IPS DF 6.9 (cell line): ENCODE results near the gene TUBB.

Experiments used
- DNase-seq: peaks from one replicate; pipeline ENCODE4 v3.0.0-alpha.2; 2013; ENCODE audit warnings: low read depth, low spot score
- H3K27ac ChIP-seq: one replicate; pipeline ENCODE4 v1.5.1; 2013; ENCODE audit warnings: low read length, control low read depth
- H3K27me3 ChIP-seq: 2 replicates; pipeline ENCODE4 v1.6.1; 2013; ENCODE audit warnings: mild to moderate bottlenecking, low read length; ENCODE audit not compliant: control insufficient read depth, insufficient read depth
- H3K36me3 ChIP-seq: 2 replicates; pipeline ENCODE4 v1.6.1; 2013; ENCODE audit warnings: low read length; ENCODE audit not compliant: control insufficient read depth, insufficient read depth
- H3K4me1 ChIP-seq: 2 replicates; pipeline ENCODE4 v1.6.1; 2013; ENCODE audit warnings: low read length; ENCODE audit not compliant: control insufficient read depth, insufficient read depth
- H3K4me3 ChIP-seq: 2 replicates; pipeline ENCODE4 v1.5.1; 2013; ENCODE audit warnings: mild to moderate bottlenecking, low read length
- H3K9me3 ChIP-seq: 2 replicates; pipeline ENCODE4 v1.6.1; 2013; ENCODE audit warnings: low read length, inconsistent platforms; ENCODE audit not compliant: control insufficient read depth, insufficient read depth
- WGBS: extraction: QIAGEN DNeasy Blood & Tissue Kit; methylation state at CpG from one replicate; pipeline ENCODE4 v1.1.7; 2013; ENCODE audit warnings: mixed read lengths, missing lambda C conversion rate; ENCODE audit not compliant: insufficient read length, insufficient coverage; 5-methylcytosine and 5-hydroxymethylcytosine counted together

TUBB gene

GRCh38 chr6:30689022-30689865 is 30.9 kb upstream of the TUBB start:
- Histone ChIP-seq H3K27ac (no peak overlapping the region), H3K4me3 (no peak overlapping the region), H3K4me1 (peaks cover 13% of the 10 kb centered on the region), H3K9me3 (no peaks in the 10 kb centered on the region), H3K36me3 (no peaks in the 10 kb centered on the region), H3K27me3 (no peaks in the 10 kb centered on the region)
- no peak for DNase-seq
- no CpG with 5 or more reads among the region's 11 CpGs for WGBS

DNA sequence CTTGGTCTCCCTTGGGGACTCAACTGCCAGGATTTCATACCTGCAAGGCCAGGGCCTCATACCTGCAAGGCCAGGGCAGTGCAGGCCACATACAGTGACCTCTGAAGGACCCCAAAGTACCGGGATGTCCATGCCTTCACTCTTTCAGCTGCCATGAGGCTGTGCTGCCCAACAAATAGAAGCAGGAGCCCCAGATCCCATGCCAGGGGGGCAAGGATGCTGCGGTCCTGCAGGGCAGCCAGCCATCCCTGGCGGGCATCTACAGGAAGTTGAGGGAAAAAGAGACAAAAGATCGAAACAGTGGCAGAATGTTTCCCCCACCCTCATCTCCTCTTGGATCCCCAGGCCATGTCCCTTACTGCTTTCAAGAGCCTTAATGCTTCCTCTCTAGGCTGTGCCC is 30.2 kb upstream of the TUBB start:
- no CpG with 5 or more reads among the region's 4 CpGs for WGBS
- no peak overlapping the region for H3K27ac ChIP-seq

GRCh38 chr6:30690403-30691207 is 29.5 kb upstream of the TUBB start, which contains the start of gene NRM:
NRM (minus strand) TSS chr6:30690984; CDS start chr6:30690974, 10 bp downstream.
- Histone ChIP-seq H3K27me3 (no peaks in the 10 kb centered on the region), H3K9me3 (no peaks in the 10 kb centered on the region), H3K36me3 (no peaks in the 10 kb centered on the region), H3K27ac (no peak within 1 kb of the TSS), H3K4me3 (peak within 1 kb of the TSS; percentile 88; the same call in 1 of the 2 replicates), H3K4me1 (peaks cover 10% of the 10 kb centered on the region)
- DNase-seq = no peak
- no CpG with 5 or more reads among the region's 40 CpGs for WGBS

More for the DNA sequence above, 30.2 kb upstream of the TUBB start:
- Histone ChIP-seq H3K4me3 (peak overlapping the region; percentile 88; the same call in 1 of the 2 replicates), H3K36me3 (no peaks in the 10 kb centered on the region), H3K27me3 (no peaks in the 10 kb centered on the region), H3K9me3 (no peaks in the 10 kb centered on the region), H3K4me1 (peaks cover 11% of the 10 kb centered on the region)
- no peak for DNase-seq

DNA sequence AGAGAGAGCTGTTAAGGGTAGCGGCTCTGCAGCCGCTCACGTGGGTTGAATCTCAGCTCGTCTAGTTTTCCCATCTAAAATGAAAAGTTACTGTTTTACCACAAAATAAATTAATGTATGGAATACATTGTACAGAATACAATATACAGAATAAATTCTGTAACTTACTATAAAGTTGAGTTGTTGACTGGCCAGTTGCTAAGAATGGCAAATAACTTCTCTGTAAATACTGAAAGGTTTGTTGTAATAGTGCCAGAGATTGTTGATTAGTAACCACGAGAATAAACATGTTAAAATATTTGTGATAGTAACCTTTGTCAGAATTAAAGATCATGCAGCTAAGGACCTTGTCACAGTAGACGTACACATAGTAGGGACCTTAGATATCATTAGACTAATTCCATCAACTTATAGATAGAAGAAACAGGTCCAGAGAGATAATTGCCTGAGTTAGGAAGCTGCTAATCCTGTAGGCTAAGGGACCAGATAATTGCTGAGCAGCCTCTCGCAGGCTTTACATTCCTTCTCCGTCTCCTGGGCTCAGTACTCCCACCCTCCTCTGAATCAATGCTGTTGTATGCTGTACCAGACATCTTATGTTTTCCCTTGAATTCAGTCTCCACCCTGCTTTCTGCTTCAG is 28.8 kb upstream of the TUBB start:
- no peak overlapping the region for H3K27ac ChIP-seq
- DNase-seq = no peak
- peak overlapping the region; percentile 88; the same call in 1 of the 2 replicates for H3K4me3 ChIP-seq
- no peaks in the 10 kb centered on the region for H3K36me3 ChIP-seq
- WGBS = no CpG with 5 or more reads among the region's 8 CpGs
- H3K27me3 ChIP-seq = no peaks in the 10 kb centered on the region
- no peaks in the 10 kb centered on the region for H3K9me3 ChIP-seq
- H3K4me1 ChIP-seq = peaks cover 8% of the 10 kb centered on the region

DNA sequence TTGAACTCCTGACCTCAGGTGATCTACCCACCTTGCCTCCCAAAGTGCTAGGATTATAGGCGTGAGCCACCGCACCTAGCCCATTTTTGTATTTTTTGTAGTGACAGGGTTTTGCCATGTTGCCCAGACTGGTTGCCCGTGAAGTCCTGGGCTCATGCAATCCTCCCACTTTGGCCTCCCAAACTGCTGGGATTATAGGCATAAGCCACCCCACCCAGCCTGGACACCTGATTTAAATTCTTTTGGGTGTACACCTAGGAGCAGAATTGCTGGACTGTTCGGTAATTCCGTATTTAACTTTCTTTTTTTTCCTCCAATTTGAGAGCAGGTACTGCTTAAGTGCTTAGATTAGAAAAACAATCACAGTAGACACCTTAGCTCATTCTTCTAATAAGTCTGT is 23.7 kb upstream of the TUBB start:
- no peaks in the 10 kb centered on the region; the same call in 1 of the 2 replicates for H3K36me3 ChIP-seq
- H3K9me3 ChIP-seq = no peaks in the 10 kb centered on the region
- no peak for DNase-seq
- WGBS = no CpG with 5 or more reads among the region's 5 CpGs
- H3K27ac ChIP-seq = no peak overlapping the region
- no peak overlapping the region for H3K4me3 ChIP-seq
- H3K27me3 ChIP-seq = no peaks in the 10 kb centered on the region
- no peaks in the 10 kb centered on the region for H3K4me1 ChIP-seq

GRCh38 chr6:30700340-30700739 is 19.8 kb upstream of the TUBB start:
- no peaks in the 10 kb centered on the region for H3K9me3 ChIP-seq
- H3K27me3 ChIP-seq = no peaks in the 10 kb centered on the region
- WGBS = no CpG with 5 or more reads among the region's 4 CpGs
- DNase-seq = no peak
- peaks cover 16% of the 10 kb centered on the region; the same call in 1 of the 2 replicates for H3K36me3 ChIP-seq
- H3K27ac ChIP-seq = no peak overlapping the region
- H3K4me1 ChIP-seq = no peaks in the 10 kb centered on the region
- no peak overlapping the region for H3K4me3 ChIP-seq

- H3K4me1 ChIP-seq = no peaks in the 10 kb centered on the region
- DNase-seq = no peak
- H3K9me3 ChIP-seq = no peaks in the 10 kb centered on the region
- no CpG with 5 or more reads among the region's 10 CpGs for WGBS
- no peaks in the 10 kb centered on the region for H3K27me3 ChIP-seq
- H3K36me3 ChIP-seq = peaks cover 25% of the 10 kb centered on the region; the same call in 1 of the 2 replicates
- no peak overlapping the region for H3K27ac ChIP-seq
- no peak overlapping the region for H3K4me3 ChIP-seq
Measured at GRCh38 chr6:30703011-30703410, 17.1 kb upstream of the TUBB start.

DNA sequence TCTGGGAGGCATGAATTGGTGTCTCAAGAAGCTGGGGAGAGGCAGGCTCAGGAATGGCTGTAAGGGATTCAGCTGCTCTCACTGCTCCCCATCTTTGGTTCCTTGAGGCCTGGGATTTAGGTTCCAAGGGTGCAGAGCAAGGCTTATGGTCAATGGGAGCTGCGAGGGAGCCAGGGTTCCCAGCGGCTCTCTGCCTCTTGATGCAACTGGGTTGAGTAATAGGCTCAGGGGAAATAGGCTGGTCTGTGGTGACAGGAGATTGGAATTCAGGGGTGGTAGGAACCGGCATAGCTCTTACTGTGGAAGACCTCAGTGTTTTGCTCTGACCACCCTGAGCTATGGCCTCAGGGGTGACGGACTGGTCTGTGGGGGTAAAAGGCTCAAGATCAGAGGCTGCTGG is 16.3 kb upstream of the TUBB start:
- Histone ChIP-seq H3K9me3 (no peaks in the 10 kb centered on the region), H3K4me1 (no peaks in the 10 kb centered on the region), H3K4me3 (no peak overlapping the region), H3K36me3 (peaks cover 27% of the 10 kb centered on the region; the same call in 1 of the 2 replicates), H3K27me3 (no peaks in the 10 kb centered on the region), H3K27ac (no peak overlapping the region)
- no CpG with 5 or more reads among the region's 4 CpGs for WGBS
- no peak for DNase-seq

DNA sequence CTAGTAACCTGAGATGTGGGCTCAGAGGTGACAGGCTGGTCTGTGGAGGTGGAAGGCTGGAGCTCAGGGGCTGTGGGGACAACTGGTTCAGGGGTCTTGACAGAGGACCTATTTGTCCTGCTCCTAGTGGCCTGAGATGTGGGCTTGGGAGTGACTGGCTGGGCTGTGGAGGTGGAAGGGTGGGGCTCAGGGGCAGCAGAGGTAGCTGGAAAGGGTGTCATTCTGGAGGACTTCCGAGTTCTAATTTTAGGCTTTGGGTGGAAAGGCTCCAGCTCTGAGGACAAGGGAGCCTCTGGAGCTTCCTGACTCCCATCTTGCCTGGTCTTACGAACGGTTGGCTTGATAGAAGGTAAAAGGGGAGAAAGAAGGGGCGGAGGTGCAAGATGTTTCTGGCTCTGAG is 14.5 kb upstream of the TUBB start:
- no peak for DNase-seq
- no peaks in the 10 kb centered on the region for H3K4me1 ChIP-seq
- no peak overlapping the region for H3K4me3 ChIP-seq
- no peaks in the 10 kb centered on the region for H3K9me3 ChIP-seq
- no peak overlapping the region for H3K27ac ChIP-seq
- peaks cover 27% of the 10 kb centered on the region; the same call in 1 of the 2 replicates for H3K36me3 ChIP-seq
- no CpG with 5 or more reads among the region's 4 CpGs for WGBS
- H3K27me3 ChIP-seq = no peaks in the 10 kb centered on the region

- Histone ChIP-seq H3K4me3 (no peak overlapping the region), H3K36me3 (peaks cover 37% of the 10 kb centered on the region), H3K27ac (no peak overlapping the region), H3K27me3 (no peaks in the 10 kb centered on the region), H3K4me1 (no peaks in the 10 kb centered on the region), H3K9me3 (no peaks in the 10 kb centered on the region)
- WGBS = no CpG with 5 or more reads among the region's 6 CpGs
- no peak for DNase-seq
Measured at GRCh38 chr6:30707281-30707850, 12.8 kb upstream of the TUBB start.
